H9 (cell line): Measurements from ENCODE around the gene TADA2A. TPM values are rescaled to one million over a fixed set of nuclear protein-coding genes. Genes with fewer than 3 reads are reported as not detected.

ENCODE experiments used
- DNase-seq: peaks from one replicate; pipeline ENCODE4 v3.0.0-alpha.2; 2017
- H2AFZ ChIP-seq: one replicate; pipeline ENCODE4 v1.6.1; 2013; ENCODE audit warnings: mild to moderate bottlenecking, low read length, control low read depth, moderate library complexity
- H2AK5ac ChIP-seq: 2 replicates; pipeline ENCODE4 v1.6.1; 2013; ENCODE audit warnings: low read length, control low read depth, mixed read lengths; ENCODE audit not compliant: insufficient read length
- H2BK120ac ChIP-seq: one replicate; pipeline ENCODE4 v1.6.1; 2013; ENCODE audit warnings: low read depth, mild to moderate bottlenecking, low read length, control low read depth, inconsistent platforms; ENCODE audit not compliant: poor library complexity, severe bottlenecking
- H2BK12ac ChIP-seq: 2 replicates; pipeline ENCODE4 v1.6.1; 2013; ENCODE audit warnings: low read length, control low read depth, mixed read lengths, low read depth; ENCODE audit not compliant: insufficient read length
- H2BK15ac ChIP-seq: 2 replicates; pipeline ENCODE4 v1.6.1; 2013; ENCODE audit warnings: low read depth, low read length, control low read depth
- H2BK20ac ChIP-seq: one replicate; pipeline ENCODE4 v1.6.1; 2013; ENCODE audit warnings: low read depth, mild to moderate bottlenecking, low read length, control low read depth, inconsistent platforms; ENCODE audit not compliant: poor library complexity, severe bottlenecking
- H2BK5ac ChIP-seq: 2 replicates; pipeline ENCODE4 v1.6.1; 2013; ENCODE audit warnings: low read length, control low read depth, mixed read lengths; ENCODE audit not compliant: insufficient read length
- H3K14ac ChIP-seq: 2 replicates; pipeline ENCODE4 v1.6.1; 2013; ENCODE audit warnings: low read length, control low read depth; ENCODE audit not compliant: insufficient read depth
- H3K18ac ChIP-seq: 2 replicates; pipeline ENCODE4 v1.6.1; 2013; ENCODE audit warnings: low read depth, mild to moderate bottlenecking, mixed read lengths, low read length, control low read depth; ENCODE audit not compliant: insufficient read length
- H3K23ac ChIP-seq: 2 replicates; pipeline ENCODE4 v1.6.1; 2013; ENCODE audit warnings: low read length, control low read depth, mixed read lengths, low read depth; ENCODE audit not compliant: insufficient read length
- H3K23me2 ChIP-seq: 2 replicates; pipeline ENCODE4 v1.6.1; 2013; ENCODE audit warnings: low read depth, mild to moderate bottlenecking, mixed read lengths, low read length, control low read depth; ENCODE audit not compliant: insufficient read length, poor library complexity, severe bottlenecking
- H3K27ac ChIP-seq: 2 replicates; pipeline ENCODE4 v1.5.1; 2013; ENCODE audit warnings: low read length, control low read depth, mixed read lengths, low read depth; ENCODE audit not compliant: insufficient read length
- H3K27me3 ChIP-seq: 2 replicates; pipeline ENCODE4 v1.6.1; 2013; ENCODE audit warnings: low read length, control low read depth, inconsistent platforms; ENCODE audit not compliant: insufficient read depth
- H3K4ac ChIP-seq: 2 replicates; pipeline ENCODE4 v1.6.1; 2013; ENCODE audit warnings: low read depth, mild to moderate bottlenecking, control low read depth, inconsistent platforms, low read length, moderate library complexity
- H3K4me1 ChIP-seq: 2 replicates; pipeline ENCODE4 v1.6.1; 2013; ENCODE audit warnings: low read length, control low read depth, inconsistent platforms; ENCODE audit not compliant: insufficient read depth
- H3K4me2 ChIP-seq: 2 replicates; pipeline ENCODE4 v1.6.1; 2013; ENCODE audit warnings: low read length, control low read depth, mixed read lengths; ENCODE audit not compliant: insufficient read length, insufficient read depth
- H3K56ac ChIP-seq: 2 replicates; pipeline ENCODE4 v1.6.1; 2013; ENCODE audit warnings: low read depth, mild to moderate bottlenecking, mixed read lengths, low read length, control low read depth; ENCODE audit not compliant: insufficient read length
- H3K79me1 ChIP-seq: 2 replicates; pipeline ENCODE4 v1.6.1; 2013; ENCODE audit warnings: low read depth, mild to moderate bottlenecking, moderate library complexity, low read length, control low read depth, inconsistent platforms; ENCODE audit not compliant: insufficient read depth, poor library complexity, severe bottlenecking
- H3K79me2 ChIP-seq: 2 replicates; pipeline ENCODE4 v1.6.1; 2013; ENCODE audit warnings: low read length, control low read depth, inconsistent platforms; ENCODE audit not compliant: insufficient read depth
- H3K9ac ChIP-seq: 2 replicates; pipeline ENCODE4 v1.6.1; 2013; ENCODE audit warnings: low read length, control low read depth, mixed read lengths; ENCODE audit not compliant: insufficient read length; ENCODE audit errors: extremely low read depth
- H3K9me3 ChIP-seq: one replicate; pipeline ENCODE4 v1.6.1; 2013; ENCODE audit warnings: low read depth, low read length, inconsistent platforms; ENCODE audit not compliant: control insufficient read depth
- H3T11ph ChIP-seq: one replicate; pipeline ENCODE4 v1.6.1; 2013; ENCODE audit warnings: mild to moderate bottlenecking, low read length, control low read depth, inconsistent platforms
- H4K20me1 ChIP-seq: one replicate; pipeline ENCODE4 v1.6.1; 2013; ENCODE audit not compliant: control insufficient read depth, insufficient read length, insufficient read depth
- H4K5ac ChIP-seq: 2 replicates; pipeline ENCODE4 v1.6.1; 2013; ENCODE audit warnings: low read depth, mild to moderate bottlenecking, mixed read lengths, low read length, control low read depth; ENCODE audit not compliant: insufficient read length
- H4K8ac ChIP-seq: replicated peaks from 2 replicates; pipeline ENCODE4 v1.6.1; 2013; ENCODE audit warnings: low read length, control low read depth, mixed read lengths, low read depth; ENCODE audit not compliant: insufficient read length
- H4K91ac ChIP-seq: 2 replicates; pipeline ENCODE4 v1.6.1; 2013; ENCODE audit warnings: low read depth, mild to moderate bottlenecking, moderate library complexity, mixed read lengths, low read length, control low read depth; ENCODE audit not compliant: insufficient read length
- H3K27ac Mint-ChIP-seq, 3 experiments: 2 replicates in 2 of 3; 3 replicates in 1 of 3; pipeline ENCODE4 v1.8.0; 2020 to 2021; ENCODE audit warnings: mixed read lengths in 3 of 3, mild to moderate bottlenecking in 1 of 3, moderate library complexity in 1 of 3
- H3K27me3 Mint-ChIP-seq: 2 replicates; pipeline ENCODE4 v1.8.0; 2021; ENCODE audit warnings: low read depth, mild to moderate bottlenecking, moderate library complexity, mixed read lengths
- H3K36me3 Mint-ChIP-seq, 3 experiments: 2 replicates in 2 of 3; 3 replicates in 1 of 3; pipeline ENCODE4 v1.8.0; 2020 to 2021; ENCODE audit warnings: low read depth in 3 of 3, mixed read lengths in 3 of 3; ENCODE audit not compliant: insufficient read depth in 1 of 3
- H3K4me1 Mint-ChIP-seq, 2 experiments: 2 replicates each; pipeline ENCODE4 v1.8.0; 2020; ENCODE audit warnings: mixed read lengths in 2 of 2
- H3K4me3 Mint-ChIP-seq, 2 experiments: 2 replicates in 1 of 2; 3 replicates in 1 of 2; pipeline ENCODE4 v1.8.0; 2020 to 2021; ENCODE audit warnings: mild to moderate bottlenecking in 2 of 2, mixed read lengths in 2 of 2, moderate library complexity in 1 of 2
- H3K9me3 Mint-ChIP-seq, 2 experiments: 2 replicates in 1 of 2; 3 replicates in 1 of 2; pipeline ENCODE4 v1.8.0; 2020; ENCODE audit warnings: mild to moderate bottlenecking in 2 of 2, mixed read lengths in 2 of 2, moderate library complexity in 1 of 2
- CTCF ChIP-seq: fragments of 200-600 bp; sonication (generic); conservative IDR thresholded peaks from 3 replicates; pipeline ENCODE4 v1.8.0; 2021; ENCODE audit warnings: antibody characterized with exemption, mild to moderate bottlenecking
- WGBS: extraction: QIAGEN DNeasy Blood & Tissue Kit; methylation state at CpG from one replicate; pipeline ENCODE4 v1.1.7; 2013; ENCODE audit warnings: missing lambda C conversion rate, low lambda C conversion rate, mixed read lengths; ENCODE audit not compliant: insufficient read length; ENCODE audit errors: extremely low coverage; 5-methylcytosine and 5-hydroxymethylcytosine counted together
- total RNA-seq: library from RNA; stranded (reverse); gene quantifications from 2 replicates; pipeline ENCODE4 v1.2.1, GENCODE V29; 2021

TADA2A gene
- total RNA-seq, 1 experiment from 2014 or later = 20.9 TPM

DNA sequence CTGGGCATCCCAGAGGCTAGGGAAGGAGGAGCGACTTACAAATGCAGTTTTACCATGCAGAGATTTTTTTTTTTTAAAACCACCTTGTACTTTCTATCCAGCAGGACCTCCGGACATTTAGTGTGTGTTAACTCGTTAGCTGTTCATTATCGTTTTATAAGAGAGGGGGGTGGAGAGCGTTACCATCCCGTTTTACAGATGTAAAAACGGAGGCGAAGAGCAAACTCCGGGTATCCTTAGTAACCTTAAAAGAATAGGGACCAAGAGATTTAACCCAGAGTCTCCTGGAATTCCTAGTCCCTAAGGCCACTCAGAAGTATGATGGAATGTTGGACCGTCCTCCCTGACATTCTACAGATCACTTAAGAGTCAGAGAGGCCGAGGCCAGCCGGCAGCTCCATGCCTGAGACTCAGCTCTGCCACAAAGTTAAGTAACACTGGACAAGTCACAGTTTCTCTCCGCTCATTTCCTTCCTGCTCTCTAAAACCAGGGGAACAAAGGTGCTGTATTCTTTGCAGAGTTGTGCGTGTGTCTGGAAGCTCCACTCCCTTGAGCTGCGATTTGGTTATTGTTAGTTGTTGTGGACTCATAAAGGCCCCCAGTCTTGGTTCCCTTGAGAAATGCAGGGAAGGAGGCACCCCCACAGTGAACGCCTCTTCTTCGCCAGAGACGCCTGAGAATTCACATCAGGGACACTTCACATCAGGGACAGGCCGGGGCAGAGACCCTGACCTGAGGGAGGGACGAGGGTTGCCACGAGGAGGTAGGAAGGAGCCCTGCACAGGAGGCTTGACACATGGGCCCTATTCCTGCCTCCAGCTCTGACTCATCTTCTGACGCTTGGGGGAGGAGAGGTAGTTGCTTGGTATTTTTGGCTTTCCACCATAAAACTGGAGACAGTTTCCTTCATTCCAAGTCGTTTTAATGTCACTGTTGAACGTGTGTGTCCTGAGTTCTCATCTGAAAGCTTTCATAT lies 84.2 kb downstream of the TADA2A start:
- H3K9ac ChIP-seq = no peak overlapping the region
- H2BK5ac ChIP-seq = no peak overlapping the region
- peak overlapping the region; percentile 91 for H3K4me2 ChIP-seq
- H2AFZ ChIP-seq = no peak overlapping the region
- no peak for TF ChIP-seq CTCF
- Mint-ChIP-seq H3K9me3 (no peaks in the 10 kb centered on the region; a peak in 2 of 5 replicates), H3K27ac (peak overlapping the region; percentile 15 to 63 (median 20); a peak in 3 of 7 replicates), H3K4me3 (peak overlapping the region; percentile 89 to 90), H3K27me3 (peaks cover 12% of the 10 kb centered on the region), H3K36me3 (peaks cover 0 to 3% (median 0%) of the 10 kb centered on the region in 3 experiments; a peak in 3 of 7 replicates), H3K4me1 (peaks cover 45 to 46% of the 10 kb centered on the region in 2 experiments)
- H3K4ac ChIP-seq = no peak overlapping the region
- H3K18ac ChIP-seq = no peak overlapping the region
- H3K56ac ChIP-seq = no peak overlapping the region
- H2BK120ac ChIP-seq = no peak overlapping the region
- H4K20me1 ChIP-seq = no peaks in the 10 kb centered on the region
- H3K79me1 ChIP-seq = peaks cover 2% of the 10 kb centered on the region
- H2AK5ac ChIP-seq = no peak overlapping the region
- H3K27me3 ChIP-seq = no peaks in the 10 kb centered on the region
- H2BK15ac ChIP-seq = no peak overlapping the region
- WGBS = no CpG with 5 or more reads among the region's 24 CpGs
- no peak overlapping the region for H4K8ac ChIP-seq
- peaks cover 11% of the 10 kb centered on the region for H3K4me1 ChIP-seq
- peaks cover 4% of the 10 kb centered on the region; the same call in 1 of the 2 replicates for H3K79me2 ChIP-seq
- H3K14ac ChIP-seq = no peak overlapping the region
- H3T11ph ChIP-seq = no peak overlapping the region
- H3K23ac ChIP-seq = no peak overlapping the region
- peak; percentile 81 for DNase-seq
- H3K9me3 ChIP-seq = no peaks in the 10 kb centered on the region
- H4K91ac ChIP-seq = no peak overlapping the region
- peaks cover 17% of the 10 kb centered on the region for H3K23me2 ChIP-seq
- no peak overlapping the region for H2BK12ac ChIP-seq
- no peak overlapping the region for H3K27ac ChIP-seq
- no peak overlapping the region for H2BK20ac ChIP-seq
- no peak overlapping the region for H4K5ac ChIP-seq
